HepG2 (cell line): ENCODE data around the gene WDCP. TPM values are rescaled to one million over a fixed set of nuclear protein-coding genes. Genes with fewer than 3 reads are reported as not detected.
A peak's percentile ranks its signal among the peaks of the same experiment; 100 is the strongest.

ENCODE experiments used
- AKAP8 ChIP-seq: sonication (generic); formaldehyde crosslinking; IDR thresholded peaks from 2 replicates; pipeline ENCODE4 v1.5.1; 2020; ENCODE audit warnings: mild to moderate bottlenecking, missing genetic modification reagents
- ARHGAP35 ChIP-seq: sonication (generic); formaldehyde crosslinking; IDR thresholded peaks from 2 replicates; pipeline ENCODE4 v1.9.0; 2022; ENCODE audit warnings: mild to moderate bottlenecking, inconsistent platforms, moderate library complexity, missing genetic modification reagents, borderline replicate concordance
- CCDC6 ChIP-seq: sonication (generic); formaldehyde crosslinking; IDR thresholded peaks from 2 replicates; pipeline ENCODE4 v1.8.1; 2022; ENCODE audit warnings: mild to moderate bottlenecking, missing genetic modification reagents, moderate library complexity
- DZIP1 ChIP-seq: sonication (generic); formaldehyde crosslinking; IDR thresholded peaks from 2 replicates; pipeline ENCODE4 v1.5.0; 2020; ENCODE audit warnings: mild to moderate bottlenecking, missing genetic modification reagents
- ETV6 ChIP-seq: sonication (generic); formaldehyde crosslinking; conservative IDR thresholded peaks from 2 replicates; pipeline ENCODE4 v1.4.0; 2020; ENCODE audit warnings: missing genetic modification reagents
- FOSL2 ChIP-seq: sonication (generic); formaldehyde crosslinking; IDR thresholded peaks from 2 replicates; pipeline ENCODE4 v1.4.0; 2020; ENCODE audit warnings: missing genetic modification reagents
- FOXP1 ChIP-seq, 2 experiments: fragments of 450-650 bp in 1 of 2; IDR thresholded peaks; 2 replicates each; pipeline ENCODE4 v1.6.1; 2017 to 2018; ENCODE audit warnings: antibody characterized with exemption in 1 of 2
- GMEB2 ChIP-seq: IDR thresholded peaks from 2 replicates; pipeline ENCODE4 v1.6.1; 2016; ENCODE audit warnings: missing biosample characterization, missing genetic modification reagents, low read depth
- IKZF5 ChIP-seq: IDR thresholded peaks from 2 replicates; pipeline ENCODE4 v1.6.1; 2018; ENCODE audit warnings: missing genetic modification reagents, mild to moderate bottlenecking, missing compliant biosample characterization
- NONO ChIP-seq, 2 experiments: fragments of 450-650 bp in 1 of 2; sonication (generic) in 1 of 2; formaldehyde crosslinking in 1 of 2; IDR thresholded peaks in 1 of 2; conservative IDR thresholded peaks in 1 of 2; 2 replicates each; pipeline versions ENCODE4 v1.6.1 to v1.8.0; 2017 to 2022; ENCODE audit warnings: mild to moderate bottlenecking in 1 of 2, missing genetic modification reagents in 1 of 2, moderate library complexity in 1 of 2
- NRL ChIP-seq: sonication (generic); formaldehyde crosslinking; IDR thresholded peaks from 2 replicates; pipeline ENCODE4 v1.5.0; 2020; ENCODE audit warnings: missing genetic modification reagents, mild to moderate bottlenecking, moderate library complexity, borderline replicate concordance
- SAFB2 ChIP-seq: sonication (generic); formaldehyde crosslinking; IDR thresholded peaks from 2 replicates; pipeline ENCODE4 v1.5.1; 2020; ENCODE audit warnings: missing genetic modification reagents, low read depth, mild to moderate bottlenecking, borderline replicate concordance
- TFAP4 ChIP-seq: sonication (generic); IDR thresholded peaks from 2 replicates; pipeline ENCODE4 v1.6.1; 2016; ENCODE audit warnings: low read depth, borderline replicate concordance
- ZGPAT ChIP-seq: IDR thresholded peaks from 2 replicates; pipeline ENCODE4 v1.6.1; 2016; ENCODE audit warnings: mild to moderate bottlenecking
- ZNF512 ChIP-seq: sonication (generic); formaldehyde crosslinking; IDR thresholded peaks from 2 replicates; pipeline ENCODE4 v1.4.0; 2020; ENCODE audit warnings: mild to moderate bottlenecking, missing genetic modification reagents
- polyA plus RNA-seq, 8 experiments: library from polyadenylated mRNA; depleted of rRNA in 3 of 8; stranded (reverse) in 7 of 8; unstranded in 1 of 8; fragments of >200 nt; fragmentation: Illumina TruSeq in 4 of 8; extraction: Trizol in 4 of 8; gene quantifications; 2 replicates each; pipeline versions ENCODE4 v1.2.1 to v1.2.3, GENCODE V29; 2011 to 2016; ENCODE audit warnings: low read depth in 4 of 8, missing spikeins in 1 of 8, mixed read lengths in 1 of 8; ENCODE audit not compliant: insufficient read depth in 1 of 8
- total RNA-seq, 5 experiments: library from RNA; depleted of rRNA; stranded (reverse); fragments of >200 nt; fragmentation: Illumina TruSeq; extraction: Trizol; gene quantifications; 2 replicates each; pipeline ENCODE4 v1.2.3, GENCODE V29; 2016; ENCODE audit warnings: low read depth in 1 of 5

The WDCP gene
- total and polyA plus RNA-seq, 2 of the 13 experiments (the other 11 are each of a cell fraction or from before 2014, with no cell fraction given) = 17.4 to 22.6 TPM

DNA sequence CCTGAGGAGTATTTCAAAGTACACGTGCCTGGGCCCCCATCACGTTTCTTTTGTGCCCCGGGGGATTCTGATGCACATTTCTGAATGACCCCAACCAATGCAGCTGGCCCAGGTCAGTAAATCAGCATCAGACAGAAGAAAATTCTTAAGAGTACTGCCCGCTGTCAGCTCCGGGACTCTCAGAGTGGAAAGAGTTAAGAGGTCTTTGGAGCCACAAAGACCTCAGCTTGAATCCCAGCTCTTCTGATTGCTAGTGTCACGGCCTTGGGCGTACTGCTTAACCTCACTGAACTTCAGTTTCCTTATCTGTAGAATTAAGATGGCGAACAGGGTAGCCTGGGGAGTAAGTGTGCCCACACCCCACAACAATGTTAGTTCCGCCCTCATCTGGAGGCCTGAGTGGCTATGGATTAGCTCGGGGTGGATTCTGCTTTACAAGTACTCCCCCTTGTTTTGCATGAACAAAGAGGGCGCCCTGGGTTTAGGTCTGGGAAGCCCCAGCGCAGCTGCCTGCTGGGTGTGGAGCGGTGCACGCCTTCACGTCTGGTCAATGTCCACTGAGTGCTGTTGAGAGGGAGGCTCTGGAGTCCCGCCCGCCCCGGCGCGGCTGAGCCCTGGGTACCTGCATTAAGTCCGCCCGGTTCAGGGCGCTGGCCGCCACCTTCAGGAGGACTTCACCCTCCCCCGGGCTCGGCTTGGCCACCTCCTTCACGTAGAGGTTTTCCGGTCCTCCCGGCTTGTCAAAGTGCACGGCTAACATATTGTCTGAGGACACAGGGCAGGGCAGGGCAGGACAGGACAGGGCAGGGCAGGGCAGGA, 36.6 kb upstream of the WDCP start (continued):
- TF ChIP-seq TFAP4 (peak; percentile 65; the same call in 1 of the 2 replicates), ARHGAP35 (peak; percentile 93), GMEB2 (CRISPR knock-in tag) (0 out of 2 replicates have a peak, but pooled peaks have one; percentile 36), ZGPAT (CRISPR knock-in tag) (peak; percentile 87), FOXP1 (IDR thresholded peaks at IDR 0.05) (no peak; the same call in 1 of the 2 replicates), FOXP1 (CRISPR knock-in tag; IDR thresholded peaks at IDR 0.05) (peak; percentile 59; the same call in 1 of the 2 replicates), DZIP1 (no peak; the same call in 1 of the 2 replicates), SAFB2 (0 out of 2 replicates have a peak, but pooled peaks have one; percentile 54), NONO (IDR thresholded peaks at IDR 0.05) (no peak), NONO (CRISPR knock-in tag; conservative IDR thresholded peaks at IDR 0.05) (peak; percentile 99), AKAP8 (peak; percentile 82), FOSL2 (CRISPR knock-in tag) (no peak), ETV6 (CRISPR knock-in tag) (peak; percentile 58), CCDC6 (CRISPR knock-in tag) (peak; percentile 27; the same call in 1 of the 2 replicates), ZNF512 (no peak; the same call in 1 of the 2 replicates), NRL (CRISPR knock-in tag) (0 out of 2 replicates have a peak, but pooled peaks have one; percentile 1), IKZF5 (CRISPR knock-in tag) (no peak; the same call in 1 of the 2 replicates)
